ENCODE measurements around the gene FAAH. TPM values are rescaled to one million over a fixed set of nuclear protein-coding genes. Genes with fewer than 3 reads are reported as not detected.
A peak's percentile ranks its signal among the peaks of the same experiment; 100 is the strongest.

The FAAH gene
- total RNA-seq, 1 experiment from 2014 or later, result 24.8 TPM

DNA sequence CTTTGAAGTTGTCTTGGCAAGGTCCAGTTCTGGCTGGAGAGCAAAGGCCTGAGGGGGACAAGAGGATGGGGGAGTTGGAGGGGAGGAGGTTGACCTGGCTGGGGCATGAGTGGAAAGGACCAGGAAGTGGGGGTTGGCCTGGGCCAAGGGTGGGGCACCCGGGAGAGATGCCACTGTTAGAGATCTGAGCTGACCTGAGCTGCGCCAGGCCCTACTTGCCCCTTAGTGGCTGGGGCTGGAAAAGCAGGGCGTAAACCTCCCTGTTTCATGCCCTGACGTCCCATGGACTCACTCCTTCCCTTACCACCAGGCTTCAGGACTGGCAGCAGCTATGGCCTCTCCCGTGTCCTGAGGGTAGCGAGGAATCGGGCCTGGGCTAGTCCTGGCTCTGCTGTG is 16.9 kb downstream of the FAAH start:
- CTCF ChIA-PET, result no interaction called here
- POLR2A ChIA-PET, result no interaction called here

DNA sequence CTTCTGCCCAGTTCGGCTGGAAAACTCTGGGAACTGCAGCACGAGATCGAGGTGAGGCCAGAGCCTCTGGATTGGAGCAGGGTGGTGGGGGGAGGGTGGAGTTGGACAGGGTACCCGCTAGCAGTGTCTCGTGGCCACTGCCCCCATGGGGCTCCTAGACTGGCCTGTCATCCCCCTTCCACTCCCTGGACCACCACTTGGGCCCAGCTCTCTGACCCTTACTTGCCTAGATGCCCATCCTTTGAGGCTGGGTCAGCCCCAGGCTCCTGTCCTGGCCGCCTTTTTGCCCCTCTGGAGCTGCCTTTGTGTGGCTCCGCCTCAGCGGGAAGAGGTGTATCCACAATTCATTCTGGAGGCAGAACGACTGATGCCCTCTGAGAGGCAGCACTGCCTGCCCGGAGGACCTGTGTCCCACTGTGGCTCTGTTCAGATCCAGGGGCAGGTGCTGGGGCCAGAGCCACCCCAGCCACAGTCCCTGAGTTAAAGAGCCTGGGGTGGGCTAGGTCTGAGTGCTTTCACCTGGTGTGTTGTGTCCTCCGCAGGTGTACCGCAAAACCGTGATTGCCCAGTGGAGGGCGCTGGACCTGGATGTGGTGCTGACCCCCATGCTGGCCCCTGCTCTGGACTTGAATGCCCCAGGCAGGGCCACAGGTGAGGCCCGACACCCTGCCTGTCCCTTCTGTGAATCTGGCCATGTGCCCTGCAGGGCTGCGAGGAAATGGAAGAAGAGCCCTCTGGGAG is 17.7 kb downstream of the FAAH start:
- H3K4me1 ChIP-seq (ENCODE audit: control insufficient read depth in 1 of 2, insufficient read depth in 2 of 2, low read length in 2 of 2), result no peaks in the 10 kb centered on the region
- POLR2A ChIA-PET, result no interaction called here
- TF ChIP-seq, protein P1, sequence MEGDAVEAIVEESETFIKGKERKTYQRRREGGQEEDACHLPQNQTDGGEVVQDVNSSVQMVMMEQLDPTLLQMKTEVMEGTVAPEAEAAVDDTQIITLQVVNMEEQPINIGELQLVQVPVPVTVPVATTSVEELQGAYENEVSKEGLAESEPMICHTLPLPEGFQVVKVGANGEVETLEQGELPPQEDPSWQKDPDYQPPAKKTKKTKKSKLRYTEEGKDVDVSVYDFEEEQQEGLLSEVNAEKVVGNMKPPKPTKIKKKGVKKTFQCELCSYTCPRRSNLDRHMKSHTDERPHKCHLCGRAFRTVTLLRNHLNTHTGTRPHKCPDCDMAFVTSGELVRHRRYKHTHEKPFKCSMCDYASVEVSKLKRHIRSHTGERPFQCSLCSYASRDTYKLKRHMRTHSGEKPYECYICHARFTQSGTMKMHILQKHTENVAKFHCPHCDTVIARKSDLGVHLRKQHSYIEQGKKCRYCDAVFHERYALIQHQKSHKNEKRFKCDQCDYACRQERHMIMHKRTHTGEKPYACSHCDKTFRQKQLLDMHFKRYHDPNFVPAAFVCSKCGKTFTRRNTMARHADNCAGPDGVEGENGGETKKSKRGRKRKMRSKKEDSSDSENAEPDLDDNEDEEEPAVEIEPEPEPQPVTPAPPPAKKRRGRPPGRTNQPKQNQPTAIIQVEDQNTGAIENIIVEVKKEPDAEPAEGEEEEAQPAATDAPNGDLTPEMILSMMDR (IDR thresholded peaks at IDR 0.05 in 2 of 3, conservative IDR thresholded peaks at IDR 0.05 in 1 of 3; ENCODE audit: borderline replicate concordance in 1 of 3, insufficient read depth in 1 of 3, low read depth in 2 of 3, low read length in 2 of 3), result peak; percentile 7 to 76 (median 66); a peak in 4 of 6 replicates
- no peak for TF ChIP-seq ELF1 (IDR thresholded peaks at IDR 0.05; ENCODE audit: borderline replicate concordance, low read depth)
- H3K27ac ChIP-seq (ENCODE audit: low read depth, low read length), result no peak overlapping the region
- no peaks in the 10 kb centered on the region for H3K9me3 ChIP-seq (ENCODE audit: control insufficient read depth in 1 of 2, insufficient read depth in 1 of 2, low read depth in 1 of 2, low read length in 2 of 2)
- H3K79me2 ChIP-seq (ENCODE audit: insufficient read depth, low read length), result no peaks in the 10 kb centered on the region
- H3K4me2 ChIP-seq (ENCODE audit: low read length), result no peak overlapping the region
- RAD21 ChIA-PET (ENCODE audit: low non-redundant PET in 1 of 2, low total read pairs in 2 of 2, uncharacterized antibody in 2 of 2, unreplicated experiment in 2 of 2), result no interaction called here
- no peaks in the 10 kb centered on the region for H4K20me1 ChIP-seq (ENCODE audit: insufficient read depth)
- 0 out of 4 replicates have a peak, but pooled peaks cover 0 to 5% of the 10 kb centered on the region in 2 experiments for H3K36me3 ChIP-seq (ENCODE audit: control insufficient read depth in 1 of 2, insufficient read depth in 2 of 2, low read length in 2 of 2)
- no peaks in the 10 kb centered on the region for H3K27me3 ChIP-seq (ENCODE audit: insufficient read depth, low read length)
- no peak for DNase-seq (ENCODE audit: low read depth, low spot score)
- peak; percentile 52 for ATAC-seq
- H3K4me3 ChIP-seq (replicated peaks in 1 of 2; ENCODE audit: low read depth in 1 of 2, low read length in 2 of 2), result no peak overlapping the region
- BruUV-seq (replicated peaks), result no TSS peak
- no peak overlapping the region for H3K9ac ChIP-seq (ENCODE audit: low read length)
- CTCF ChIA-PET, result no interaction called here
- intact Hi-C loops (cut with micrococcal nuclease), result no loop called here
- no peaks in the 10 kb centered on the region for H3K9me2 ChIP-seq (ENCODE audit: insufficient read depth)
- H2AFZ ChIP-seq (ENCODE audit: low read depth, low read length, poor library complexity, severe bottlenecking), result no peak overlapping the region

More for the DNA sequence above, 16.9 kb downstream of the FAAH start:
- Histone ChIP-seq H3K79me2 (ENCODE audit: insufficient read depth, low read length) (no peaks in the 10 kb centered on the region), H3K27me3 (ENCODE audit: insufficient read depth, low read length) (no peaks in the 10 kb centered on the region), H3K9me2 (ENCODE audit: insufficient read depth) (no peaks in the 10 kb centered on the region), H3K4me2 (ENCODE audit: low read length) (no peak overlapping the region), H3K27ac (ENCODE audit: low read depth, low read length) (no peak overlapping the region), H3K4me3 (replicated peaks in 1 of 2; ENCODE audit: low read depth in 1 of 2, low read length in 2 of 2) (no peak overlapping the region), H4K20me1 (ENCODE audit: insufficient read depth) (no peaks in the 10 kb centered on the region), H3K9ac (ENCODE audit: low read length) (no peak overlapping the region), H2AFZ (ENCODE audit: low read depth, low read length, poor library complexity, severe bottlenecking) (no peak overlapping the region), H3K36me3 (ENCODE audit: control insufficient read depth in 1 of 2, insufficient read depth in 2 of 2, low read length in 2 of 2) (0 out of 4 replicates have a peak, but pooled peaks cover 0 to 5% of the 10 kb centered on the region in 2 experiments), H3K4me1 (ENCODE audit: control insufficient read depth in 1 of 2, insufficient read depth in 2 of 2, low read length in 2 of 2) (0 out of 4 replicates have a peak, but pooled peaks cover 0 to 3% of the 10 kb centered on the region in 2 experiments), H3K9me3 (ENCODE audit: control insufficient read depth in 1 of 2, insufficient read depth in 1 of 2, low read depth in 1 of 2, low read length in 2 of 2) (no peaks in the 10 kb centered on the region)
- DNase-seq (ENCODE audit: low read depth, low spot score) (no peak), ATAC-seq (no peak)
- RAD21 ChIA-PET (ENCODE audit: low non-redundant PET in 1 of 2, low total read pairs in 2 of 2, uncharacterized antibody in 2 of 2, unreplicated experiment in 2 of 2), result no interaction called here
- BruUV-seq (replicated peaks), result no TSS peak
- no peak for TF ChIP-seq POLR2AphosphoS5 (IDR thresholded peaks at IDR 0.05; ENCODE audit: low read depth, low read length)
- no peak for TF ChIP-seq EGR1 (IDR thresholded peaks at IDR 0.05; ENCODE audit: low read depth)
- no peak for TF ChIP-seq CEBPB (IDR thresholded peaks at IDR 0.05; ENCODE audit: low read depth)
- TF ChIP-seq ZNF274 (IDR thresholded peaks at IDR 0.05; ENCODE audit: low read depth, low read length), result no peak
- no peak for TF ChIP-seq JUND (IDR thresholded peaks at IDR 0.05)
- TF ChIP-seq EZH2 (IDR thresholded peaks at IDR 0.05), result no peak
- intact Hi-C loops (cut with micrococcal nuclease), result no loop called here
